Measurements from ENCODE around the gene IFRD1.

IFRD1 gene

GRCh38 chr7:112481833-112482670, 31.8 kb downstream of the IFRD1 start:
- H3K27ac ChIP-seq = peak overlapping the region in 11 of 21 experiments; percentile 1 to 57 (median 23)

GRCh38 chr7:112484671-112485167, 34.5 kb downstream of the IFRD1 start:
- Histone ChIP-seq H3K4me3 (no peak overlapping the region), H3K27ac (peak overlapping the region in 14 of 21 experiments; percentile 16 to 76 (median 44))

More at GRCh38 chr7:112481833-112482670, 31.8 kb downstream of the IFRD1 start:
- H3K4me3 ChIP-seq = no peak overlapping the region

GRCh38 chr7:112485766-112486165, 35.5 kb downstream of the IFRD1 start:
- Histone ChIP-seq H3K27ac (peak overlapping the region in 4 of 21 experiments; percentile 16 to 76 (median 46)), H3K4me3 (no peak overlapping the region)

GRCh38 chr7:112487457-112488263, 37.4 kb downstream of the IFRD1 start:
- Histone ChIP-seq H3K27ac (no peak overlapping the region), H3K4me3 (no peak overlapping the region)

- H3K27ac ChIP-seq = no peak overlapping the region
- no peak overlapping the region for H3K4me3 ChIP-seq
Observed at GRCh38 chr7:112488264-112488552, 37.9 kb downstream of the IFRD1 start.

GRCh38 chr7:112492186-112492585, 41.9 kb downstream of the IFRD1 start:
- H3K27ac ChIP-seq = peak overlapping the region in 1 of 21 experiments; percentile 12
- no peak overlapping the region for H3K4me3 ChIP-seq

GRCh38 chr7:112494656-112495055, 44.4 kb downstream of the IFRD1 start:
- peak overlapping the region in 3 of 21 experiments; percentile 1 to 24 (median 17) for H3K27ac ChIP-seq
- H3K4me3 ChIP-seq = no peak overlapping the region

- Histone ChIP-seq H3K4me3 (no peak overlapping the region), H3K27ac (peak overlapping the region in 6 of 21 experiments; percentile 16 to 51 (median 44))
Observed at GRCh38 chr7:112495156-112495788, 45.0 kb downstream of the IFRD1 start.

- H3K4me3 ChIP-seq = no peak overlapping the region
- H3K27ac ChIP-seq = peak overlapping the region in 5 of 21 experiments; percentile 16 to 51 (median 48)
Observed at GRCh38 chr7:112495810-112496462, 45.7 kb downstream of the IFRD1 start.

GRCh38 chr7:112497481-112497880, 47.2 kb downstream of the IFRD1 start:
- H3K27ac ChIP-seq = no peak overlapping the region
- H3K4me3 ChIP-seq = no peak overlapping the region

- Histone ChIP-seq H3K4me3 (no peak overlapping the region), H3K27ac (no peak overlapping the region)
Observed at GRCh38 chr7:112500619-112501018, 50.4 kb downstream of the IFRD1 start.

- H3K4me3 ChIP-seq = no peak overlapping the region
- H3K27ac ChIP-seq = no peak overlapping the region
Observed at GRCh38 chr7:112501801-112502503, 51.7 kb downstream of the IFRD1 start.

- Histone ChIP-seq H3K4me3 (no peak overlapping the region), H3K27ac (no peak overlapping the region)
Observed at GRCh38 chr7:112502700-112503099, 52.4 kb downstream of the IFRD1 start.

- no peak overlapping the region for H3K27ac ChIP-seq
- H3K4me3 ChIP-seq = no peak overlapping the region
Observed at GRCh38 chr7:112503361-112503972, 53.2 kb downstream of the IFRD1 start.

GRCh38 chr7:112504093-112504695, 53.9 kb downstream of the IFRD1 start:
- Histone ChIP-seq H3K27ac (no peak overlapping the region), H3K4me3 (no peak overlapping the region)

GRCh38 chr7:112505495-112505894, 55.2 kb downstream of the IFRD1 start:
- no peak overlapping the region for H3K4me3 ChIP-seq
- H3K27ac ChIP-seq = no peak overlapping the region

GRCh38 chr7:112508404-112508803, 58.1 kb downstream of the IFRD1 start:
- Histone ChIP-seq H3K4me3 (no peak overlapping the region), H3K27ac (no peak overlapping the region)

GRCh38 chr7:112509402-112509801, 59.1 kb downstream of the IFRD1 start:
- H3K27ac ChIP-seq = peak overlapping the region in 4 of 21 experiments; percentile 31 to 57 (median 42)
- no peak overlapping the region for H3K4me3 ChIP-seq

All from skin epidermis (tissue), 12 donors.